Measurements from ENCODE around the gene TFPT.
A peak's percentile ranks its signal among the peaks of the same experiment; 100 is the strongest.

TFPT gene

DNA sequence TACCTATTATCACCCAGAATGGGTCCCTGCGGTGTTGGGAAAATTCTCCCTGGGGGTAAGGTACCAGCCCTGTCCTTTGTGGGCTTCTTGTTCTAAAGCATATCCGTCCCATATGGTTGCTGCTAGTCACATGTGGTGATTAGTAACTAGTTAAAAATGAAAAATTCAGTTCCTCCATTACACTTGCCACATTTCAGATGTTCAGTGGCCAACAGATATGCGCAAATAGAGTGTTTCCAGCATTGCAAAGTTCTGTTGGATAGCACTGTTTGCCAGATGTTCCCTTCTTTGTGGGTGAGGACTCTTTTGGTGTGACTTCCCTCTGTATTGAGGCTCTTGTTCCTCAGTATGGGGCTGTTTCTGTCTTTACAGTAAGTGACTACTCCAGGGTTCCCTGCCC is 25.9 kb upstream of the TFPT start:
- Histone ChIP-seq H3K4me1 (ENCODE audit: insufficient read depth, low read length) (peaks cover 32% of the 10 kb centered on the region), H4K20me1 (ENCODE audit: insufficient read depth, low read length) (peaks cover 73% of the 10 kb centered on the region), H3K9me3 (ENCODE audit: insufficient read depth, low read length, severe bottlenecking) (no peaks in the 10 kb centered on the region), H3K9ac (ENCODE audit: low read depth, low read length) (no peak overlapping the region), H3K27ac (ENCODE audit: low read length) (no peak overlapping the region), H3K79me2 (ENCODE audit: insufficient read depth, low read length) (peaks cover 59% of the 10 kb centered on the region), H3K36me3 (ENCODE audit: insufficient read depth, low read length) (peaks cover 80% of the 10 kb centered on the region), H3K4me2 (ENCODE audit: insufficient read depth, low read length) (0 out of 2 replicates have a peak overlapping the region, but pooled peaks have one; percentile 82), H3K4me3 (ENCODE audit: low read depth in 1 of 2, low read length in 2 of 2) (no peak overlapping the region), H3K27me3 (ENCODE audit: insufficient read depth, low read length, poor library complexity) (no peaks in the 10 kb centered on the region), H2AFZ (ENCODE audit: low read depth, low read length) (no peak overlapping the region)
- DNase-seq: no peak
- no peak for TF ChIP-seq EZH2 (IDR thresholded peaks at IDR 0.05; ENCODE audit: borderline replicate concordance, low read depth, low read length, severe bottlenecking)
- TF ChIP-seq, protein P1, sequence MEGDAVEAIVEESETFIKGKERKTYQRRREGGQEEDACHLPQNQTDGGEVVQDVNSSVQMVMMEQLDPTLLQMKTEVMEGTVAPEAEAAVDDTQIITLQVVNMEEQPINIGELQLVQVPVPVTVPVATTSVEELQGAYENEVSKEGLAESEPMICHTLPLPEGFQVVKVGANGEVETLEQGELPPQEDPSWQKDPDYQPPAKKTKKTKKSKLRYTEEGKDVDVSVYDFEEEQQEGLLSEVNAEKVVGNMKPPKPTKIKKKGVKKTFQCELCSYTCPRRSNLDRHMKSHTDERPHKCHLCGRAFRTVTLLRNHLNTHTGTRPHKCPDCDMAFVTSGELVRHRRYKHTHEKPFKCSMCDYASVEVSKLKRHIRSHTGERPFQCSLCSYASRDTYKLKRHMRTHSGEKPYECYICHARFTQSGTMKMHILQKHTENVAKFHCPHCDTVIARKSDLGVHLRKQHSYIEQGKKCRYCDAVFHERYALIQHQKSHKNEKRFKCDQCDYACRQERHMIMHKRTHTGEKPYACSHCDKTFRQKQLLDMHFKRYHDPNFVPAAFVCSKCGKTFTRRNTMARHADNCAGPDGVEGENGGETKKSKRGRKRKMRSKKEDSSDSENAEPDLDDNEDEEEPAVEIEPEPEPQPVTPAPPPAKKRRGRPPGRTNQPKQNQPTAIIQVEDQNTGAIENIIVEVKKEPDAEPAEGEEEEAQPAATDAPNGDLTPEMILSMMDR (IDR thresholded peaks at IDR 0.05; ENCODE audit: borderline replicate concordance, extremely low read depth, low read length, poor library complexity, severe bottlenecking): no peak
- no peak for ATAC-seq (ENCODE audit: insufficient read depth, low read depth)

DNA sequence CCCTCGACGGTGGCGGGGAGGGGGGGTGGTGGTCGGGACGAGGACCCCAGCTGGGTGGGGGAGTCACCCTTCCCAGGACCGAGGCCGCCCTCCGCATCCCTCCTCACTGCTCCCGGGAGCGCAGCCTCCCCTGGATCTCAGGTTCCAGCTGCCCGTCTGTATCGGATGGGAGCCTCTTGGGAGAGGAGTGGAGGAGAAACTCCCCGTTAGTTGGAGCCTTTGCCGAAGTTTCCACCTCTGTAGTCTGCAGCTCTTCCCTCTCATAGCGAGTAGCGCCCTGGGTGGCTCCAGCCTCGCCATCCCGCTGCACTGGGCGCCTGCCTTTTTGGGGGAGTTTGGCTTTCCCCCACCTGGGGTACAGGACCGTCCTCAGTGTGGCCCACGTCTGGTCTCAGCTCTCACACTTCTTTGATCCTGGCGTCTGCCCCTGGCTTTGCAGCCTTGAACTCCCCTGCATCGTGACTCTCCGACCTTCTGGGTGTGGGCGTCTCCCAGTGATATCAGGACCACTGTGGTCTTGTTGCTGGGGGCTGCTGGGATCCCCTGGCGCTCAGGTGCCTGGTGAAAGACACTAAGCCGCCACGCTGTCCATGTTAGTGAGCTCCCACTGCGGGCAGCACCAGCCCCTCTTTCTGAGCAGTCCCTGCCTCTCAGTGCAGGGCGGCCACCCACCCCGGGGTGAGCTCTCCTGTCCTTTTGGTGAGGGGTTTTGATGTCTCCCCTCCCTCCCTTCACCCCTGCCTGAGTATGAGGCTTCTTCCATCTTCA is 23.2 kb upstream of the TFPT start:
- TF ChIP-seq EZH2 (IDR thresholded peaks at IDR 0.05; ENCODE audit: borderline replicate concordance, low read depth, low read length, severe bottlenecking): no peak
- TF ChIP-seq, protein P1 (IDR thresholded peaks at IDR 0.05; ENCODE audit: borderline replicate concordance, extremely low read depth, low read length, poor library complexity, severe bottlenecking): no peak
- Histone ChIP-seq H3K4me3 (ENCODE audit: low read depth in 1 of 2, low read length in 2 of 2) (peak overlapping the region; percentile 75 to 89), H3K9ac (ENCODE audit: low read depth, low read length) (peak overlapping the region; percentile 98), H4K20me1 (ENCODE audit: insufficient read depth, low read length) (peaks cover 53% of the 10 kb centered on the region), H3K27me3 (ENCODE audit: insufficient read depth, low read length, poor library complexity) (no peaks in the 10 kb centered on the region), H3K4me1 (ENCODE audit: insufficient read depth, low read length) (peaks cover 40% of the 10 kb centered on the region), H3K79me2 (ENCODE audit: insufficient read depth, low read length) (peaks cover 54% of the 10 kb centered on the region), H3K27ac (ENCODE audit: low read length) (peak overlapping the region; percentile 86), H3K9me3 (ENCODE audit: insufficient read depth, low read length, severe bottlenecking) (no peaks in the 10 kb centered on the region), H3K4me2 (ENCODE audit: insufficient read depth, low read length) (peak overlapping the region; percentile 82), H3K36me3 (ENCODE audit: insufficient read depth, low read length) (peaks cover 53% of the 10 kb centered on the region), H2AFZ (ENCODE audit: low read depth, low read length) (no peak overlapping the region)
- DNase-seq (no peak), ATAC-seq (ENCODE audit: insufficient read depth, low read depth) (no peak)

DNA sequence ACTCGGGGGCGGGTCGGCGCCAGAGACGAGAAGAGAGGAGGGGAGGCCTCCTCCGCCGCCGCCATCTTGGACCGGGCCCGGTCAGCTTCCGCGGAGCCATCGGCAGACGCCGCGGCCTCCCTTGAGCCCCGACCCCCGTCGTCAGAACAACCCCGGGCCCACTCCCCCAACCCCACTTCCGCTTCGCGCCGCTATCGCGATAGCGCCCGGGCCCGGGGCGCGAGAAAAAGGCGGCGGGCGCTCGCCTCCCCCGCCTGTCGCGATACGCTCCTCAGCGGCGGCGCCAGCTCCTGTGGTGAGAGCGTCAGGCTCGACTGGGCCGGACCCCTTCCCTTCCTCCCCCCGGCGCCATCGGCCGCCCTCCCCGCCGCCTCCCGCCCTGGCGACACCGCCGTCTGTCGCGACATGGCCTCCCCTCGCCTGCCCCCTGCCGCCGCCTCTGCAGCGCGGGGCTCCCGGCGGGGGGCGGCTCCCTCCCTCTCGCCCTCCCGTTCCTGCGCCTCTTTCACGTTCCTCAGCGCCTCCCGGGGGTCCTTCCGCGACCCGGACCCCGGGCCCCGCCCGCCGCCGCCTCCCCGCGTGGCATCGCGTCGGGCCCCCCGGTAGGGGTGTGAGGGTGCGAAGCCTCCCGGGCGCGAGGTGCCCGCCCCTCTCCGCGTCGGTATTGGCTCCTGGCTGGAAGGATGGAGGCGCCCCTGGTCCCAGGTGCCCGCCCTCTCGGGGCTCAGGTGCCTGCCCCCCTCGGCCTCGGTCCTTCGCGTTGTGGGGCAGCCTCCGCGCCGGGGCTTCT is 22.4 kb upstream of the TFPT start, which contains the start of gene CNOT3:
CNOT3 (plus strand) TSS at position 64 of the 790 bp plus-strand sequence. CDS start 5,217 bp downstream, outside the sequence.
- TF ChIP-seq EZH2 (IDR thresholded peaks at IDR 0.05; ENCODE audit: borderline replicate concordance, low read depth, low read length, severe bottlenecking): no peak
- TF ChIP-seq, protein P1 (IDR thresholded peaks at IDR 0.05; ENCODE audit: borderline replicate concordance, extremely low read depth, low read length, poor library complexity, severe bottlenecking): no peak
- Histone ChIP-seq H3K36me3 (ENCODE audit: insufficient read depth, low read length) (peaks cover 46% of the 10 kb centered on the region), H3K9me3 (ENCODE audit: insufficient read depth, low read length, severe bottlenecking) (no peaks in the 10 kb centered on the region), H3K27me3 (ENCODE audit: insufficient read depth, low read length, poor library complexity) (no peaks in the 10 kb centered on the region), H3K9ac (ENCODE audit: low read depth, low read length) (peak within 1 kb of the TSS; percentile 98), H3K4me2 (ENCODE audit: insufficient read depth, low read length) (peak within 1 kb of the TSS; percentile 97), H3K79me2 (ENCODE audit: insufficient read depth, low read length) (peaks cover 53% of the 10 kb centered on the region), H3K4me3 (ENCODE audit: low read depth in 1 of 2, low read length in 2 of 2) (peak within 1 kb of the TSS; percentile 75 to 89), H2AFZ (ENCODE audit: low read depth, low read length) (peak within 1 kb of the TSS; percentile 88), H3K4me1 (ENCODE audit: insufficient read depth, low read length) (peaks cover 40% of the 10 kb centered on the region), H4K20me1 (ENCODE audit: insufficient read depth, low read length) (peaks cover 55% of the 10 kb centered on the region), H3K27ac (ENCODE audit: low read length) (peak within 1 kb of the TSS; percentile 86)
- no peak for ATAC-seq (ENCODE audit: insufficient read depth, low read depth)
- DNase-seq: peak; percentile 43
